Raji (cell line): Measurements from ENCODE around the gene NAA40.

Experiments used
- POLR2A ChIP-seq: IDR thresholded peaks from 2 replicates; pipeline ENCODE4 v1.6.1; 2011; ENCODE audit warnings: low read depth, low read length, control low read depth; ENCODE audit not compliant: insufficient read depth

NAA40 gene

DNA sequence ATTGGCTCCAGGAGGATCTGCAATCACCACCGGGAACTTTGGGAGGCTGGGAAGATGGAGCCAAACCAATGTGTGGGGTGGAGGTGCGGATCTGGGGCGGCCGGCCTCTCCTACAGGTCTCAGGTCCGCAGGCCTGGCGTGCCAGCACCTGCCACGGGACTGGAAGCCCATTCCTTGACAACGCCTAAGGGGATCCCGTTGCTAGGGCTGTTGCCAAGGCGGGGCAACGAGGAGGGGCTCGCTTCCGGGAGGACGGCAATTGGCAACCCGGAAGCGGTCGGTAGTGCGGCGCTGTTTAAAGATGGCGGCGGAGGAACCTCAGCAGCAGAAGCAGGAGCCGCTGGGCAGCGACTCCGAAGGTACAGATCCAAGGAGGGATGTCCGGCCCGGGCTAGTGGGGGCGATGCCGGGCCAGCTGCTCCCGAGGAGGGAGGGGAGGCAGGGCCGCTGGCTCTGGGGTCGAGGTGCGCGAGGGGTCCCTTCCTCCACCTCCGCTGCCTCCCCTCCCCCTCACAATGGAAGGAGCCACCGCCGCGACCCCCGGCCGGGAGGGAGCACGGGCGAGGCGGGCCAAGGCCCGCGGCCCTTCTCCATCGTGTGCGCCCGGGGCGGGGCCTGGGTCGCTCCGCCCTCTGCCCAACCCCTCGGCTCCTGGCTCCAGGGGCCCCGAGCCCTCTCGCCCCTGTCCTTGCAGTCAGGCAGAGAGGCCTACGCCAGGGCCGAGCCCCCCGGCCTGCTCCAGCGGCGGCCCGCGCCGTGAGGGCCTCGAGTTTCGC is 47.5 kb downstream of the NAA40 start, which contains the start of gene OTUB1:
Gene OTUB1, plus strand, starts transcription at position 283 of the 776 bp plus-strand sequence. Its CDS starts 19 bp downstream, at position 302.
- peak; percentile 88 for TF ChIP-seq POLR2A

- TF ChIP-seq POLR2A: no peak
Observed at GRCh38 chr11:63986932-63987513, 48.2 kb downstream of the NAA40 start.

- no peak for TF ChIP-seq POLR2A
Observed at GRCh38 chr11:63991558-63991957, 52.8 kb downstream of the NAA40 start.

DNA sequence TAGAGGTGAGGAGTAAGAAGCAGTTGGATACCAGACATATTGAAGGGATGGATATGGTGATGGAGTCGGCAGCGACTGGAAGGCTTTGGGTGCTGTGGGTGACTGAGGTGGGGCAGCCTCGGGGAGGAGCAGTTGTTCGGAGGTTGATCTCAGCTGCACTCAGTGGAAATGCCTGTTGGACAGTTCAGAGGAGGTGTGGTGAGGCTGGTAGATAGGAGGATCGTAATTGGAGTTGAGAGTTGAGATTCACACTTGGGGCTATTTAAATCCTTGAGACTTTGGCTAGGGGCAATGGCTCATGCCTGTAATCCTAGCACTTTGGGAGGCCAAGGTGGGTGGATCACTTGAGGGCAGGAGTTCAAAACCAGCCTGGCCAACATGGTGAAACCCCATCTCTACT is 54.3 kb downstream of the NAA40 start:
- TF ChIP-seq POLR2A: no peak

DNA sequence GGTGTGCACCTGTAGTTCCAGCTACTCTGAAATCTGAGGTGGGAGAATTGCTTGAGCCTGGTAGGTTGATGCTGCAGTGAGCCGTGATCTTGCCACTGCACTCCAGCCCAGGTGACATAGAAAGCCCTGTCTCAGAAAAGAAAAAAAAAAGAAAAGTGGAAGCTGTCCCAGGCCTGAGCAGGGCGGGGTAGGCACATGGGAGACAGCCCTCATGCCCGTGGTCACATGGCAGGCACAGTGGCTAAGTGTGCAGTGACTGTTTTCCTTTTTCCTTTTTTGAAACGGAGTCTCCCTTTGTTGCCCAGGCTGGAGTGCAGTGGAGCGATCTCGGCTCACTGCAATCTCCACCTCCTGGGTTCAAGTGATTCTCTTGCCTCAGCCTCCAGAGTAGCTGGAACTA is 55.2 kb downstream of the NAA40 start:
- no peak for TF ChIP-seq POLR2A

GRCh38 chr11:63996512-63996911 is 57.7 kb downstream of the NAA40 start:
- TF ChIP-seq POLR2A: no peak

DNA sequence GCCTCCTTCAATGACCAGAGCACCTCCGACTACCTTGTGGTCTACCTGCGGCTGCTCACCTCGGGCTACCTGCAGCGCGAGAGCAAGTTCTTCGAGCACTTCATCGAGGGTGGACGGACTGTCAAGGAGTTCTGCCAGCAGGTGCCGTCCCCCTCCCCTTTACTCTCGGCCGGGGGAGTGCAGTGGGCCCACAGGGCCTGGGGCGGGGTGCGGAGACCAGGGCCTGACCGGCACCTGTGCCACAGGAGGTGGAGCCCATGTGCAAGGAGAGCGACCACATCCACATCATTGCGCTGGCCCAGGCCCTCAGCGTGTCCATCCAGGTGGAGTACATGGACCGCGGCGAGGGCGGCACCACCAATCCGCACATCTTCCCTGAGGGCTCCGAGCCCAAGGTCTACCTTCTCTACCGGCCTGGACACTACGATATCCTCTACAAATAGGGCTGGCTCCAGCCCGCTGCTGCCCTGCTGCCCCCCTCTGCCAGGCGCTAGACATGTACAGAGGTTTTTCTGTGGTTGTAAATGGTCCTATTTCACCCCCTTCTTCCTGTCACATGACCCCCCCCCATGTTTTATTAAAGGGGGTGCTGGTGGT is 58.4 kb downstream of the NAA40 start:
- no peak for TF ChIP-seq POLR2A

DNA sequence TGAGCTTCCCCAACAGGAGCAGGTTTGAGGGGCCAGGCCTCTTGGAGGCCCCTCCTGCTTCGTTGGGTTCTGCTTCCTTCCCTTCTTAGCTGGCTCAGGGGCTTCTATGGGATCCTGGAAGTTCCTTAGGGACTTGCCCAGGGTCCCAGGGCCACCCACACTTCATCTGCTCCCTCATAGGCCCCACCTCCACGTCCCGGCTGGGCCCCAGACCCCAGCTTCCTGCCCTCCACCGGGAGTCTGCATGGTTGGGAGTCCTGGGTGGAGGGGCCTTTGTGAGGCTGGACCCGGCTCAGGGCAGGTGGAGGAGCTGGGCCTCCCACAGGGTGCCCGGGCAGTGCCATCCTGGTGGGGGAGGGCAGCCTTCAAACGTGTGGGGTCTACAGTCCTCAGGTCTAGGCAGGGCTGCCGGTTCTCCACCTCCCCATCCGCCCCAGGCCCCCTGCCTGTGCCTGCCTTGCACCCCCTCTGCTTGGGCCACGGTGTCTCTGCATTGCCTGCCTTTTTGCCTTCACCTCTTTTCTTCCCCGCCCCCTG is 59.1 kb downstream of the NAA40 start:
- no peak for TF ChIP-seq POLR2A

DNA sequence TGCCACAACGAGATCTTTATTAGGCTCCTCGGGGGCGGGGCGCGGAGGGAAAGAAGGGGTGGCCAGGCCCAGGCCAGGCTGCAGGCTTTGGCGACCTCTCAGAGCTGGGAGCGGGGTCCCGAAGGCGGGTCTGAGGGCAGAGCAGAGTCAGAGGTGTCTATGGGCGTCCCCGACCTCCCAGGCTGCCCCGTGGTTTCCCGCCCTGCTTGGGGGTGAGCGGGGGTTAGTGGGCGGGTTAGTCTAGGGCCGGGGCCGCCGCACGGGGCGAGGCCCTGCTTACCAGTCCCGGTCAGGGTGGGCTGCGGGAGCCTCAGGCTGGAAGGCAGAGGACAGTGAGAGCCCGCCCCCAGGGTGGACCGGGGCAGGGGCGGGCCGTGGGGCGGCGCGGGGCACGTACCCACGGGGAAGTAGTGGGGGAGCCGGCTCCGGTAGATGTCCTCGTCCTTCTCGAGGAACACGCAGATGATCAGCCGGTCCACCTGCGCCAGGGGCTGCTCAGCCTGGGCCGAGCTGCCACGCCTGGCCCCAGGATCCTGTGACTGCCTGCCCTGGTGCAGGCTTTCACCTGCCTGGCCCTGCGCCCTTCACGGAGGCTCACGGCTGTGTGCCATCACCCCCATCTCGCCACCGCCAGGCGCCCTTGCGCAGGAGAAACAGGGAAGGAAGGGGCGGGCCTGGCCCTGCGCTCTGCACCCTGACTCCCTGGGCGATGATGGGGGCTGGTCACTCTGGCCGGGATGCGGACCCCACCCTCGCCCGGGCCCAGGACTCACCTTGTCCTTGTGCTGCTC is 60.0 kb downstream of the NAA40 start:
- TF ChIP-seq POLR2A: no peak

DNA sequence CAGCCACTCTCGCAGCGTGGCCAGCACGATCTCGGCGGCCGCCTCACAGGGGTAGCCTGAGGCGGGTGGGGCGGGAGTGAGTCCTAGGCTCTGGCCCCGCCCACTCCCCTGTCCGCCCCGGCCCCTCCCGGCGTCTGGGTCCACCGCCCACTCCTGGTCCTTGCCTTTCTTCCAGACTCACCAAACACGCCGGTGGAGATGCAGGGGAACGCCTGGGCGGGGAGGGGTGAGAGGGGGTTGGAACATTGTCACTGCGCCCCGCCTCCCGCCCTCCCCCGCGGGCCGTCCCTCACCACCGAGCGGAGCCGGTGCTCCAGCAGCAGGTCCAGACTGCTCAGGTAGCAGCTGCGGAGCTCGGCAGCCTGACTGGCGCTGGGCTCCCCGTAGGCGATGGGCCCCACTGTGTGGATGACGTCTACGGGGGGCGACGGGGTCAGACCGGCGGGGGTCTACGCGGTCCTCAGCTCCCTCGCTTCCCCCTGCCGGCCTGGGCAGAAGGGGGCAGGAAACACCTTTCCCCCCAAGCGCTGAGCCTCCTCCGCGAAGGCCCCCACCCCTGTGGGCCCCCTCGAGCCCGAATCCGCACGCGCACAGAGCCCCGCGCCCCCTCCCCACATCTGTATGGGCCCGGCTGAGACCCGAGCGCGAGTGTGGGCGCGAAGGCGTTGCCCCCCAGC is 60.7 kb downstream of the NAA40 start:
- no peak for TF ChIP-seq POLR2A

GRCh38 chr11:64000026-64000739 is 61.4 kb downstream of the NAA40 start:
- no peak for TF ChIP-seq POLR2A

DNA sequence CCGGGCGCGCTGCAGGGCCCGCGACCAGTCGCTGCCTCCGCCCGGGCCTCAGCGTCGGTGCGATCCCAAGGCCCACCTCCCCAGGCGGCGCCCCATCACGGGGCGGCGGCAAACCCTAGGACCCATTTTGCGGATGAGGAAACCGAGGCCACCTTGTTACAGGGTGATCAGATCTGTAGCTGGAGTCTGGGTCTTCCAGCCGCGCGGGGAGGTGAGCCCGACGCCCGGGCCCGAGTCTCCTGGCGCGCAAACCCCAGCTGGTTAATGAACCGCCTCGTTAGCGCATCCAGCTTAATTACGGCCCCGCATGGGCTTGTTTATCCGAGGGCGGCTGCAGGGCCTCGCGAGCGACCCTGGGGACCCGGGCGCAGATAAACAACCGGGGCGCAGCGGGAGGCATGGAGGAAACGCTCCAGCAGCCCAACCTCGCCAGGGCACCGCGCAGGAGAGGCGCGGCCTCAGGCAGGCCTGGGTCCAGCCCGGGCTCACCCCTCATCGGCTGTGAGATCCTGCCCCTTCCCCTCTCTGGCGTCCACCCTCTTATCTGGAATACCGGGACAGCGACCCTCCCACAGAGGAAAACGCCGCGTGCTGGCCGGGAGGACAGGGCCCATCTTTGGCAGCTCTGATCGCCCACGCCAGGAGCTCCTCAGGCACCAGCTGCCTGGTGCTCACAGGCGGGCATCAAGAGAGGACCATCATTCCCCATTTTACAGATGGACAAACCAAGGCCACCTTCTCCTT is 62.1 kb downstream of the NAA40 start:
- TF ChIP-seq POLR2A: no peak
